ENCODE results near the gene ZDHHC1. TPM values are rescaled to one million over a fixed set of nuclear protein-coding genes. Genes with fewer than 3 reads are reported as not detected.

The ZDHHC1 gene
- polyA plus RNA-seq, 3 donors: 3.3 to 14.2 (median 6.0) TPM

DNA sequence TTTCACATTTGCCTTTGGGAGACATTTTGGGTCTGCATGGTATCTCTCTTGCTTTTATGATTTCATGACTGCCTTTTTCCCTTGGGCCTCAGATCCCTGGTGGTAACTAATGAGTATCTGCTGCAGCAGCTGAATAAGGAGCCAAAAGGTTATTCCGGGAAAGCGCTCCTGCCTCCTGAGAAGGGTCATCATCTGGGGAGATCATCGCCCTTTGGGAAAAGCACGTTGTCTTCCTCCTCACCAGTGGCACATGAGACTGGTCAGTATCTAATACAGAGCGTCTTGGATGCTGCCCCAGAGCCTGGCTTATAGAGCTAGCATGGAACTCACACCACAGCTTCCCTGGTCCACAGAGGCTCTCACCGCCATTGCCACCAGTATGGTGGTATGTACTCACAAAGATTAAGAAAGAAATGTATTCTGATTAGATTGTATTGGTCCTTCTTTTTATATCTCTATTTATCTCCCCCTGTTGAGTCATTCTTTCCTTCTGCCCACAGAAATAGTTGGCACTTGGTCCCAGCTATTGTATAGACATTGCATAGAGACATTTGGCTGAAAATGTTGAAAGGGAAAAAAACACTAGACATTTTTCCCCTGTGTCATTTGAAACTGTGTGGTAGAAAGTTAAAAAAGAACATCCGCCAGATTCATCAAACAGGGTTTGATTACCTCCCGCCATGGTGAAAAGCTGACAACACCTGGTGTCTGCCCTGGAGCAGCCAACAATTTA, 31.3 kb downstream of the ZDHHC1 start:
- Mint-ChIP-seq H3K27ac (no peak overlapping the region), H3K4me3 (no peak overlapping the region), H3K27me3 (ENCODE audit: low read depth in 3 of 3) (peaks cover 5 to 15% (median 14%) of the 10 kb centered on the region in 3 donors), H3K36me3 (peaks cover 12 to 17% of the 10 kb centered on the region in 2 donors), H3K4me1 (peaks cover 12% of the 10 kb centered on the region), H3K9me3 (no peaks in the 10 kb centered on the region)
- DNase-seq: no peak
- Histone ChIP-seq H3K4me2 (replicated peaks; ENCODE audit: extremely low read depth, low read length, poor library complexity, severe bottlenecking) (no peak overlapping the region), H3K79me2 (ENCODE audit: insufficient read depth, low read length) (no peaks in the 10 kb centered on the region), H3K36me3 (replicated peaks in 1 of 2; ENCODE audit: control insufficient read depth in 1 of 2, insufficient read depth in 2 of 2, low read length in 2 of 2) (no peaks in the 10 kb centered on the region), H3K9me3 (replicated peaks in 1 of 2; ENCODE audit: control insufficient read depth in 1 of 2, insufficient read depth in 1 of 2, low read length in 2 of 2) (no peaks in the 10 kb centered on the region), H4K20me1 (ENCODE audit: insufficient read depth, low read length) (peaks cover 14% of the 10 kb centered on the region), H3K9ac (ENCODE audit: insufficient read depth, low read length, poor library complexity, severe bottlenecking) (no peak overlapping the region), H3K27ac (ENCODE audit: low read depth in 1 of 2, low read length in 2 of 2) (no peak overlapping the region), H3K27me3 (ENCODE audit: control insufficient read depth in 2 of 2, insufficient read depth in 2 of 2, low read length in 2 of 2) (no peaks in the 10 kb centered on the region), H2AFZ (ENCODE audit: insufficient read depth, low read depth, low read length, poor library complexity, severe bottlenecking) (no peak overlapping the region), H3K4me1 (ENCODE audit: control insufficient read depth in 1 of 2, insufficient read depth in 2 of 2, low read length in 2 of 2) (peaks cover 9% of the 10 kb centered on the region in 2 donors), H3K4me3 (replicated peaks in 1 of 3; ENCODE audit: low read depth in 2 of 3, low read length in 3 of 3) (no peak overlapping the region)
- 100% methylated on average over 7 of the region's 8 CpGs for WGBS (ENCODE audit: insufficient coverage)
- intact Hi-C loops (cut with micrococcal nuclease): no loop called here
- TF ChIP-seq, protein P1, sequence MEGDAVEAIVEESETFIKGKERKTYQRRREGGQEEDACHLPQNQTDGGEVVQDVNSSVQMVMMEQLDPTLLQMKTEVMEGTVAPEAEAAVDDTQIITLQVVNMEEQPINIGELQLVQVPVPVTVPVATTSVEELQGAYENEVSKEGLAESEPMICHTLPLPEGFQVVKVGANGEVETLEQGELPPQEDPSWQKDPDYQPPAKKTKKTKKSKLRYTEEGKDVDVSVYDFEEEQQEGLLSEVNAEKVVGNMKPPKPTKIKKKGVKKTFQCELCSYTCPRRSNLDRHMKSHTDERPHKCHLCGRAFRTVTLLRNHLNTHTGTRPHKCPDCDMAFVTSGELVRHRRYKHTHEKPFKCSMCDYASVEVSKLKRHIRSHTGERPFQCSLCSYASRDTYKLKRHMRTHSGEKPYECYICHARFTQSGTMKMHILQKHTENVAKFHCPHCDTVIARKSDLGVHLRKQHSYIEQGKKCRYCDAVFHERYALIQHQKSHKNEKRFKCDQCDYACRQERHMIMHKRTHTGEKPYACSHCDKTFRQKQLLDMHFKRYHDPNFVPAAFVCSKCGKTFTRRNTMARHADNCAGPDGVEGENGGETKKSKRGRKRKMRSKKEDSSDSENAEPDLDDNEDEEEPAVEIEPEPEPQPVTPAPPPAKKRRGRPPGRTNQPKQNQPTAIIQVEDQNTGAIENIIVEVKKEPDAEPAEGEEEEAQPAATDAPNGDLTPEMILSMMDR (IDR thresholded peaks at IDR 0.05): no peak

DNA sequence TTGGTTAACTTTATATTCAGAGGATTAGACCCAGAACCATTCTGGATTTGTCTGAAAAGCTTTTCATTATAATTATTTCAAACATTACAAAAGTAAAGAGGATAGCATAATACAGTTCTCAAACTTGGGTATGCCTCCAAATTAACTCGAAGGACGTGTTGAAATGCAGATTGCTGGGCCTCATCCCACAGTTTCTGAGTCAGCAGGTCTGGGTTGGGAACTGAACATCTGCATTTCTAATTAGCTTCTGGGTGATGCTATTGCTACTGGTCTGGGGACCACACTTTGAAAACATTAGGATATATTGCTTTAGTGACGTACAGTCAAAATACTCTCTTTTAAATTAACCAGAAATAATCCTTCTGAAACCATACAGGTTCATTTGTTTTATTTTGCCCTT, 33.0 kb downstream of the ZDHHC1 start:
- H3K27ac Mint-ChIP-seq: no peak overlapping the region
- no peak overlapping the region for H3K4me3 Mint-ChIP-seq
- peaks cover 2% of the 10 kb centered on the region for H3K4me1 Mint-ChIP-seq
- no peak overlapping the region for H3K9ac ChIP-seq (ENCODE audit: insufficient read depth, low read length, poor library complexity, severe bottlenecking)
- H3K27ac ChIP-seq (ENCODE audit: low read depth in 1 of 2, low read length in 2 of 2): no peak overlapping the region
- H3K4me3 ChIP-seq (replicated peaks in 1 of 3; ENCODE audit: low read depth in 2 of 3, low read length in 3 of 3): no peak overlapping the region
- H3K9me3 ChIP-seq (replicated peaks in 1 of 2; ENCODE audit: control insufficient read depth in 1 of 2, insufficient read depth in 1 of 2, low read length in 2 of 2): no peaks in the 10 kb centered on the region
- H3K27me3 ChIP-seq (ENCODE audit: control insufficient read depth in 2 of 2, insufficient read depth in 2 of 2, low read length in 2 of 2): no peaks in the 10 kb centered on the region
- H3K36me3 Mint-ChIP-seq: peaks cover 3% of the 10 kb centered on the region in 2 donors
- H3K27me3 Mint-ChIP-seq (ENCODE audit: low read depth in 3 of 3): peaks cover 3 to 14% (median 12%) of the 10 kb centered on the region in 3 donors
- H3K9me3 Mint-ChIP-seq: no peaks in the 10 kb centered on the region
- no peak overlapping the region for H3K4me2 ChIP-seq (replicated peaks; ENCODE audit: extremely low read depth, low read length, poor library complexity, severe bottlenecking)
- intact Hi-C loops (cut with micrococcal nuclease): no loop called here
- H3K4me1 ChIP-seq (ENCODE audit: control insufficient read depth in 1 of 2, insufficient read depth in 2 of 2, low read length in 2 of 2): no peaks in the 10 kb centered on the region
- WGBS (ENCODE audit: insufficient coverage): no CpG with 5 or more reads among the region's 3 CpGs
- no peaks in the 10 kb centered on the region for H3K79me2 ChIP-seq (ENCODE audit: insufficient read depth, low read length)
- TF ChIP-seq, protein P1 (IDR thresholded peaks at IDR 0.05): no peak
- DNase-seq: no peak
- no peak overlapping the region for H2AFZ ChIP-seq (ENCODE audit: insufficient read depth, low read depth, low read length, poor library complexity, severe bottlenecking)
- no peaks in the 10 kb centered on the region for H4K20me1 ChIP-seq (ENCODE audit: insufficient read depth, low read length)
- no peaks in the 10 kb centered on the region for H3K36me3 ChIP-seq (replicated peaks in 1 of 2; ENCODE audit: control insufficient read depth in 1 of 2, insufficient read depth in 2 of 2, low read length in 2 of 2)
